Measurements from ENCODE around the gene VSNL1. TPM values are rescaled to one million over a fixed set of nuclear protein-coding genes. Genes with fewer than 3 reads are reported as not detected.
"Not testable (repeated sequence)": the region's sequence is repeated elsewhere in the genome, so short reads cannot be mapped to it uniquely, and the experiment has no call there.

The VSNL1 gene
- total and polyA plus RNA-seq, 2 experiments from 2014 or later: 3.9 to 4.1 TPM

- H3K4me1 ChIP-seq (ENCODE audit: low read depth): no peaks in the 10 kb centered on the region
- DNase-seq (ENCODE audit: low read depth in 1 of 2, low spot score in 1 of 2): no peak
- no peak overlapping the region for H3K27ac ChIP-seq
- no peaks in the 10 kb centered on the region for H3K27me3 ChIP-seq
- H3K36me3 ChIP-seq: no peaks in the 10 kb centered on the region
- H3K4me3 ChIP-seq: no peak overlapping the region
- no peaks in the 10 kb centered on the region for H3K9me3 ChIP-seq (ENCODE audit: low read depth)
- no peak for TF ChIP-seq CTCF (IDR thresholded peaks at IDR 0.05; ENCODE audit: low read depth, low read length)
These were observed 18.4 kb downstream of the VSNL1 start for GRCh38 chr2:17558878-17559277.

GRCh38 chr2:17565726-17566125, 25.2 kb downstream of the VSNL1 start:
- H3K36me3 ChIP-seq; H3K27ac ChIP-seq; H3K9me3 ChIP-seq (ENCODE audit: low read depth); H3K4me1 ChIP-seq (ENCODE audit: low read depth); DNase-seq (ENCODE audit: low read depth in 1 of 2, low spot score in 1 of 2); H3K27me3 ChIP-seq; H3K4me3 ChIP-seq: not testable (repeated sequence)

GRCh38 chr2:17571681-17572080, 31.2 kb downstream of the VSNL1 start:
- H3K4me1 ChIP-seq (ENCODE audit: low read depth): no peaks in the 10 kb centered on the region
- H3K27ac ChIP-seq: no peak overlapping the region
- H3K9me3 ChIP-seq (ENCODE audit: low read depth): no peaks in the 10 kb centered on the region
- H3K4me3 ChIP-seq: no peak overlapping the region
- no peak for DNase-seq (ENCODE audit: low read depth in 1 of 2, low spot score in 1 of 2)
- no peak for TF ChIP-seq CTCF (IDR thresholded peaks at IDR 0.05; ENCODE audit: low read depth, low read length)
- H3K36me3 ChIP-seq: no peaks in the 10 kb centered on the region
- no peaks in the 10 kb centered on the region for H3K27me3 ChIP-seq

- TF ChIP-seq CTCF (IDR thresholded peaks at IDR 0.05; ENCODE audit: low read depth, low read length): peak; percentile 20
- DNase-seq (ENCODE audit: low read depth in 1 of 2, low spot score in 1 of 2): peak; percentile 17 to 24
These were observed 32.7 kb downstream of the VSNL1 start for GRCh38 chr2:17573085-17573803.

GRCh38 chr2:17573804-17574175, 33.3 kb downstream of the VSNL1 start:
- Histone ChIP-seq H3K36me3 (no peaks in the 10 kb centered on the region), H3K27ac (no peak overlapping the region), H3K4me3 (no peak overlapping the region), H3K27me3 (no peaks in the 10 kb centered on the region), H3K9me3 (ENCODE audit: low read depth) (no peaks in the 10 kb centered on the region), H3K4me1 (ENCODE audit: low read depth) (no peaks in the 10 kb centered on the region)
- no peak for TF ChIP-seq CTCF (IDR thresholded peaks at IDR 0.05; ENCODE audit: low read depth, low read length)
- DNase-seq (ENCODE audit: low read depth in 1 of 2, low spot score in 1 of 2): no peak

More at GRCh38 chr2:17573085-17573803, 32.7 kb downstream of the VSNL1 start:
- no peaks in the 10 kb centered on the region for H3K9me3 ChIP-seq (ENCODE audit: low read depth)
- H3K36me3 ChIP-seq: no peaks in the 10 kb centered on the region
- H3K4me1 ChIP-seq (ENCODE audit: low read depth): no peaks in the 10 kb centered on the region
- H3K27ac ChIP-seq: no peak overlapping the region
- H3K4me3 ChIP-seq: no peak overlapping the region
- H3K27me3 ChIP-seq: no peaks in the 10 kb centered on the region

- no peak for TF ChIP-seq CTCF (IDR thresholded peaks at IDR 0.05; ENCODE audit: low read depth, low read length)
- no peaks in the 10 kb centered on the region for H3K9me3 ChIP-seq (ENCODE audit: low read depth)
- no peaks in the 10 kb centered on the region for H3K4me1 ChIP-seq (ENCODE audit: low read depth)
- H3K36me3 ChIP-seq: no peaks in the 10 kb centered on the region
- H3K27me3 ChIP-seq: no peaks in the 10 kb centered on the region
- DNase-seq (ENCODE audit: low read depth in 1 of 2, low spot score in 1 of 2): no peak
- no peak overlapping the region for H3K4me3 ChIP-seq
- no peak overlapping the region for H3K27ac ChIP-seq
These were observed 34.0 kb downstream of the VSNL1 start for GRCh38 chr2:17574406-17575073.

Data from cardiac muscle cell (in vitro differentiated cells and primary cell).